H1 (cell line): Measurements from ENCODE around the gene MBD5. TPM values are rescaled to one million over a fixed set of nuclear protein-coding genes. Genes with fewer than 3 reads are reported as not detected.

Experiments
- CTCF ChIA-PET: fragments of 300-600 bp; sonication (Branson Sonifier 250); formaldehyde crosslinking; loops from one replicate; lab custom pipeline; 2021; ENCODE audit not compliant: partially characterized antibody; lab: Charles Lee
- POLR2A ChIA-PET: fragments of 300-600 bp; sonication (Branson Sonifier 250); formaldehyde crosslinking; loops from one replicate; lab custom pipeline; 2021; ENCODE audit warnings: inconsistent platforms; ENCODE audit not compliant: partially characterized antibody; lab: Charles Lee
- DNase-seq, 2 experiments: peaks; one replicate each; pipeline versions ENCODE4 v3.0.0 to v3.0.0-alpha.2; 2010 to 2022; ENCODE audit warnings: low spot score in 2 of 2, low read depth in 1 of 2, mixed read lengths in 1 of 2
- FAIRE-seq: peaks from 2 replicates; lab custom pipeline; 2011; peaks lifted over from hg19 to GRCh38; lab: Jason Lieb, UNC
- H2AFZ ChIP-seq: 2 replicates; pipeline ENCODE4 v1.8.1; 2012; ENCODE audit warnings: low read length, inconsistent platforms
- H2AK5ac ChIP-seq: 2 replicates; pipeline ENCODE4 v1.6.1; 2013; ENCODE audit warnings: low read depth, low read length
- H2BK120ac ChIP-seq: replicated peaks from 2 replicates; pipeline ENCODE3; 2013; ENCODE audit warnings: low read depth, low read length, inconsistent platforms
- H2BK12ac ChIP-seq: 2 replicates; pipeline ENCODE4 v1.6.1; 2013; ENCODE audit warnings: low read depth, low read length
- H2BK15ac ChIP-seq: 2 replicates; pipeline ENCODE4 v1.6.1; 2013; ENCODE audit warnings: low read length
- H2BK20ac ChIP-seq: 2 replicates; pipeline ENCODE4 v1.6.1; 2013; ENCODE audit warnings: low read length
- H2BK5ac ChIP-seq: 2 replicates; pipeline ENCODE4 v1.6.1; 2013; ENCODE audit warnings: low read depth, low read length
- H3K14ac ChIP-seq: 2 replicates; pipeline ENCODE4 v1.6.1; 2013; ENCODE audit warnings: inconsistent platforms; ENCODE audit not compliant: insufficient read length
- H3K18ac ChIP-seq: 2 replicates; pipeline ENCODE4 v1.6.1; 2013; ENCODE audit warnings: low read length; ENCODE audit errors: extremely low read depth
- H3K23ac ChIP-seq: 2 replicates; pipeline ENCODE4 v1.6.1; 2013; ENCODE audit warnings: inconsistent platforms; ENCODE audit not compliant: insufficient read length
- H3K23me2 ChIP-seq: 2 replicates; pipeline ENCODE4 v1.6.1; 2013; ENCODE audit warnings: low read depth, low read length
- H3K27ac ChIP-seq: 2 replicates; pipeline ENCODE4 v1.6.1; 2011; ENCODE audit warnings: low read depth, low read length, inconsistent platforms
- H3K27me3 ChIP-seq, 4 experiments: replicated peaks in 1 of 4; 1 replicate in 1 of 4; 2 replicates in 3 of 4; pipeline versions ENCODE4 v1.6.1 to v1.8.1; 2011 to 2013; ENCODE audit warnings: low read length in 3 of 4, mild to moderate bottlenecking in 3 of 4, inconsistent platforms in 2 of 4, mixed read lengths in 2 of 4, moderate library complexity in 1 of 4; ENCODE audit not compliant: control insufficient read depth in 3 of 4, insufficient read depth in 3 of 4; ENCODE audit errors: extremely low read depth in 1 of 4
- H3K36me3 ChIP-seq, 4 experiments: 2 replicates each; pipeline versions ENCODE4 v1.6.1 to v1.8.1; 2011 to 2013; ENCODE audit warnings: mild to moderate bottlenecking in 4 of 4, low read length in 3 of 4, moderate library complexity in 2 of 4, control low read depth in 1 of 4, inconsistent platforms in 1 of 4; ENCODE audit not compliant: insufficient read depth in 4 of 4, control insufficient read depth in 2 of 4
- H3K4ac ChIP-seq: replicated peaks from 2 replicates; pipeline ENCODE3; 2013; ENCODE audit warnings: low read length, low read depth, mixed read lengths, inconsistent platforms; ENCODE audit not compliant: insufficient read length
- H3K4me1 ChIP-seq, 4 experiments: replicated peaks in 1 of 4; 1 replicate in 1 of 4; 2 replicates in 3 of 4; pipeline versions ENCODE4 v1.6.1 to v1.8.1; 2011 to 2013; ENCODE audit warnings: low read length in 3 of 4, inconsistent platforms in 2 of 4, mixed read lengths in 1 of 4; ENCODE audit not compliant: insufficient read depth in 4 of 4, control insufficient read depth in 3 of 4
- H3K4me2 ChIP-seq, 2 experiments: 2 replicates each; pipeline versions ENCODE4 v1.6.1 to v1.8.1; 2011 to 2013; ENCODE audit warnings: low read depth in 2 of 2, low read length in 2 of 2, control low read depth in 1 of 2, inconsistent platforms in 1 of 2, mild to moderate bottlenecking in 1 of 2; ENCODE audit not compliant: insufficient read depth in 1 of 2
- H3K4me3 ChIP-seq, 4 experiments: fragments of 200-600, 300-600 bp in 1 of 4; sonication (generic), shearing (Covaris generic), sonication (Bioruptor Twin) in 1 of 4; 2 replicates each; pipeline versions ENCODE4 v1.5.1 to v1.8.1; 2011 to 2016; ENCODE audit warnings: low read length in 4 of 4, low read depth in 3 of 4, control low read depth in 2 of 4, inconsistent platforms in 2 of 4, mild to moderate bottlenecking in 2 of 4, mixed read lengths in 1 of 4, moderate library complexity in 1 of 4; ENCODE audit not compliant: insufficient read depth in 2 of 4; ENCODE audit errors: extremely low read depth in 1 of 4
- H3K56ac ChIP-seq: replicated peaks from 2 replicates; pipeline ENCODE3; 2013; ENCODE audit warnings: low read depth, mild to moderate bottlenecking, mixed read lengths, low read length, inconsistent platforms; ENCODE audit not compliant: insufficient read length
- H3K79me1 ChIP-seq: 2 replicates; pipeline ENCODE4 v1.6.1; 2013; ENCODE audit warnings: low read depth, low read length, control low read depth
- H3K79me2 ChIP-seq, 2 experiments: 2 replicates each; pipeline versions ENCODE4 v1.6.1 to v1.8.1; 2012 to 2013; ENCODE audit warnings: low read length in 2 of 2, mild to moderate bottlenecking in 2 of 2, inconsistent platforms in 1 of 2; ENCODE audit not compliant: insufficient read depth in 2 of 2, control insufficient read depth in 1 of 2
- H3K9ac ChIP-seq, 4 experiments: replicated peaks in 1 of 4; 1 replicate in 1 of 4; 2 replicates in 3 of 4; pipeline versions ENCODE4 v1.6.1 to v1.8.1; 2011 to 2013; ENCODE audit warnings: low read depth in 3 of 4, low read length in 3 of 4, control low read depth in 2 of 4, mild to moderate bottlenecking in 2 of 4, moderate library complexity in 2 of 4, inconsistent platforms in 1 of 4; ENCODE audit errors: extremely low read depth in 1 of 4
- H3K9me3 ChIP-seq, 2 experiments: 2 replicates each; pipeline versions ENCODE4 v1.6.1 to v1.8.1; 2012 to 2013; ENCODE audit warnings: mild to moderate bottlenecking in 2 of 2, moderate library complexity in 2 of 2, control low read depth in 1 of 2, inconsistent platforms in 1 of 2, low read depth in 1 of 2, low read length in 1 of 2, mixed read lengths in 1 of 2; ENCODE audit not compliant: insufficient read depth in 2 of 2
- H4K20me1 ChIP-seq, 2 experiments: replicated peaks in 1 of 2; 2 replicates each; pipeline versions ENCODE3 to v1.8.1; 2011 to 2013; ENCODE audit warnings: inconsistent platforms in 2 of 2, low read length in 2 of 2, mild to moderate bottlenecking in 1 of 2; ENCODE audit not compliant: insufficient read depth in 2 of 2, control insufficient read depth in 1 of 2
- H4K5ac ChIP-seq: 2 replicates; pipeline ENCODE4 v1.6.1; 2013; ENCODE audit warnings: low read length, low read depth, mixed read lengths, inconsistent platforms; ENCODE audit not compliant: insufficient read length
- H4K8ac ChIP-seq: 2 replicates; pipeline ENCODE4 v1.8.0; 2013; ENCODE audit warnings: mild to moderate bottlenecking, moderate library complexity, low read length, inconsistent platforms; ENCODE audit not compliant: insufficient read depth; ENCODE audit errors: extremely low read depth
- H4K91ac ChIP-seq: replicated peaks from 2 replicates; pipeline ENCODE3; 2013; ENCODE audit warnings: low read length, mixed read lengths, inconsistent platforms; ENCODE audit not compliant: insufficient read length
- ATF3 ChIP-seq: IDR thresholded peaks from 2 replicates; pipeline ENCODE4 v1.6.1; 2011; ENCODE audit warnings: low read depth, mild to moderate bottlenecking, low read length; ENCODE audit not compliant: insufficient read depth
- BACH1 ChIP-seq: IDR thresholded peaks from 2 replicates; pipeline ENCODE4 v1.6.1; 2012; ENCODE audit warnings: low read length, improper control_type of control experiment
- CTCF ChIP-seq, 3 experiments: IDR thresholded peaks; 1 replicate in 2 of 3; 2 replicates in 1 of 3; pipeline versions ENCODE4 v1.5.1 to v1.6.1; 2011; ENCODE audit warnings: low read length in 3 of 3, mild to moderate bottlenecking in 3 of 3, inconsistent platforms in 2 of 3, low read depth in 1 of 3, moderate library complexity in 1 of 3; ENCODE audit not compliant: insufficient read depth in 1 of 3; ENCODE audit errors: control extremely low read depth in 1 of 3
- E2F6 ChIP-seq: IDR thresholded peaks from 2 replicates; pipeline ENCODE4 v1.6.1; 2012; ENCODE audit warnings: inconsistent platforms
- GTF2F1 ChIP-seq: IDR thresholded peaks from 2 replicates; pipeline ENCODE4 v1.6.1; 2012; ENCODE audit warnings: low read depth, low read length, improper control_type of control experiment, borderline replicate concordance
- RXRA ChIP-seq: IDR thresholded peaks from 2 replicates; pipeline ENCODE4 v1.6.1; 2011; ENCODE audit warnings: low read depth, mild to moderate bottlenecking, low read length, moderate library complexity; ENCODE audit not compliant: insufficient read depth
- SIX5 ChIP-seq: IDR thresholded peaks from 2 replicates; pipeline ENCODE4 v1.6.1; 2011; ENCODE audit warnings: mild to moderate bottlenecking, low read depth, low read length
- TAF1 ChIP-seq: IDR thresholded peaks from 2 replicates; pipeline ENCODE4 v1.6.1; 2011; ENCODE audit warnings: mild to moderate bottlenecking, low read depth, low read length
- TAF7 ChIP-seq: optimal IDR thresholded peaks from 2 replicates; pipeline ENCODE3; 2011; ENCODE audit warnings: low read depth, mild to moderate bottlenecking, inconsistent platforms, low read length, moderate library complexity, borderline replicate concordance
- TEAD4 ChIP-seq: IDR thresholded peaks from 2 replicates; pipeline ENCODE4 v1.6.1; 2012; ENCODE audit warnings: low read depth, low read length, inconsistent platforms, mixed read lengths
- ZNF274 ChIP-seq: IDR thresholded peaks from 2 replicates; pipeline ENCODE4 v1.7.0; 2012; ENCODE audit warnings: low read length, borderline replicate concordance; ENCODE audit errors: extremely low read depth
- WGBS, 2 experiments: shearing (Covaris generic) in 1 of 2; methylation state at CpG; one replicate each; pipeline versions ENCODE4 v1.1.6 to v1.1.7; 2013 to 2015; ENCODE audit warnings: low lambda C conversion rate in 2 of 2, mixed read lengths in 2 of 2, inconsistent platforms in 1 of 2, low coverage in 1 of 2, missing lambda C conversion rate in 1 of 2; ENCODE audit not compliant: insufficient replicate concordance in 2 of 2, insufficient coverage in 1 of 2, insufficient read length in 1 of 2; ENCODE audit errors: extremely low coverage in 1 of 2, missing lambda C conversion rate in 1 of 2; 5-methylcytosine and 5-hydroxymethylcytosine counted together
- polyA plus RNA-seq, 7 experiments: library from polyadenylated mRNA; depleted of rRNA in 3 of 7; stranded (reverse) in 5 of 7; unstranded in 2 of 7; fragments of >200 nt in 5 of 7; fragments of 200-250 nt in 2 of 7; gene quantifications; 1 replicate in 5 of 7; 2 replicates in 1 of 7; 4 replicates in 1 of 7; pipeline versions ENCODE4 v1.2.1 to v1.2.3, GENCODE V29; 2011 to 2013; ENCODE audit warnings: missing spikeins in 2 of 7, mixed read lengths in 2 of 7
- total RNA-seq: library from RNA; stranded (reverse); fragmentation: NEBNext Ultra II Directional; extraction: Animal tissue kit (Norgen Biotek cat#: 25700); gene quantifications from 2 replicates; pipeline ENCODE4 v1.2.1, GENCODE V29; 2021

Gene MBD5
- total and polyA plus RNA-seq, 2 of the 8 experiments (the other 6 are each of a cell fraction or from before 2014, with no cell fraction given) = 9.7 to 29.4 TPM

DNA sequence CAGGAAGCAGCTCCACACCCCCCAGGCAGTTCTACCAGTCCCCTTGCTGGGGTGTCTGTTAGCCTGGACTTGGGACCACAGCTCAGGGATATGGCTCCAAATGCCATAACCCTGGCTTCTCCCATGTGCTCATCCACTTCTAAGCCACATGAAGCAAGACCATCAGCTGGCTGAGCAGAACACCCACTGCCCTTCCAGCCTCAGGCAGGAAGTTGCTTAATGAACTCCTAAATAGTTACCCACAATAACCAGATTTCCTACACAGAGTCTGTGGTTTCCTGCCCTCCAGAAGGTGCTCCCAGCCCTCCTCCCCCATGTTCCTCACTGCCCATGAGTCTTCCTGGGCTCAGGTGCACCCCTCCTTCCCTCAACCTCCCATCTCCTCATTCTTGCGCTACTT is 525.4 kb downstream of the MBD5 start:
- Histone ChIP-seq H3K56ac (no peak overlapping the region), H3K4me2 (no peak overlapping the region), H2AFZ (no peak overlapping the region), H3K27ac (no peak overlapping the region), H3K79me1 (no peaks in the 10 kb centered on the region), H3K23me2 (no peaks in the 10 kb centered on the region), H3K27me3 (no peaks in the 10 kb centered on the region), H3K79me2 (no peaks in the 10 kb centered on the region), H3K9ac (no peak overlapping the region), H4K5ac (no peak overlapping the region), H3K4me1 (no peaks in the 10 kb centered on the region), H3K18ac (no peak overlapping the region), H2BK20ac (no peak overlapping the region), H2BK15ac (no peak overlapping the region), H3K23ac (no peak overlapping the region), H2AK5ac (no peak overlapping the region), H2BK5ac (no peak overlapping the region), H3K9me3 (no peaks in the 10 kb centered on the region), H3K4me3 (no peak overlapping the region), H2BK12ac (no peak overlapping the region), H3K14ac (no peak overlapping the region), H4K8ac (no peak overlapping the region), H4K91ac (no peak overlapping the region), H3K36me3 (no peaks in the 10 kb centered on the region), H3K4ac (no peak overlapping the region), H4K20me1 (no peaks in the 10 kb centered on the region), H2BK120ac (no peak overlapping the region)
- no peak for DNase-seq
- WGBS, 2 experiments = 89% methylated on average over 1 of the region's 1 CpG; no CpG with 5 or more reads in 1 of the 2 experiments
- no peak for FAIRE-seq
- ChIA-PET CTCF (interaction anchor here (1.4 kb wide), 1 partner anchor 25 kb away, joined by 5 read pairs; no protein-coding TSS in a partner anchor), POLR2A (no interaction called here)
- TF ChIP-seq CTCF (IDR thresholded peaks at IDR 0.05; ENCODE audit: control extremely low read depth in 1 of 3, insufficient read depth in 1 of 3, low read depth in 1 of 3, low read length in 3 of 3) = no peak
- no peak for TF ChIP-seq TAF7
- no peak for TF ChIP-seq E2F6
- no peak for TF ChIP-seq RXRA
- no peak for TF ChIP-seq ATF3
- no peak for TF ChIP-seq TEAD4
- no peak for TF ChIP-seq GTF2F1
- TF ChIP-seq TAF1 = no peak
- no peak for TF ChIP-seq ZNF274
- TF ChIP-seq SIX5 = no peak
- TF ChIP-seq BACH1 = no peak
